CD4-positive, alpha-beta memory T cell (primary cell): ENCODE results near the gene TAGLN2. TPM values are rescaled to one million over a fixed set of nuclear protein-coding genes. Genes with fewer than 3 reads are reported as not detected.
"Not testable (repeated sequence)": the region's sequence is repeated elsewhere in the genome, so short reads cannot be mapped to it uniquely, and the experiment has no call there.

Source experiments
- CTCF ChIA-PET: fragments of 350-600 bp; sonication (Branson Sonifier 250); formaldehyde crosslinking; loops from one replicate; lab custom pipeline; 2021; ENCODE audit warnings: inconsistent platforms; ENCODE audit not compliant: partially characterized antibody; lab: Charles Lee
- POLR2A ChIA-PET: fragments of 350-600 bp; sonication (Branson Sonifier 250); formaldehyde crosslinking; loops from one replicate; lab custom pipeline; 2021; ENCODE audit not compliant: partially characterized antibody; lab: Charles Lee
- DNase-seq, 5 donors: peaks; one replicate each; pipeline versions ENCODE4 v3.0.0 to v3.0.0-alpha.2; 2020 to 2022; ENCODE audit warnings: mixed read lengths in 1 of 5
- H3K27ac ChIP-seq: one replicate; pipeline ENCODE4 v1.7.0; 2013; ENCODE audit warnings: low read depth, low read length
- H3K27me3 ChIP-seq: 2 replicates; pipeline ENCODE4 v1.7.0; 2013; ENCODE audit warnings: mild to moderate bottlenecking, low read length, moderate library complexity; ENCODE audit not compliant: insufficient read depth
- H3K36me3 ChIP-seq: 2 replicates; pipeline ENCODE4 v1.7.0; 2013; ENCODE audit warnings: mild to moderate bottlenecking, low read length, moderate library complexity; ENCODE audit not compliant: insufficient read depth
- H3K4me1 ChIP-seq: 2 replicates; pipeline ENCODE4 v1.7.0; 2013; ENCODE audit warnings: mild to moderate bottlenecking, low read length, moderate library complexity; ENCODE audit not compliant: insufficient read depth
- H3K4me3 ChIP-seq, 2 donors: one replicate each; pipeline ENCODE4 v1.7.0; 2013; ENCODE audit warnings: low read length in 2 of 2, mild to moderate bottlenecking in 1 of 2
- H3K9me3 ChIP-seq, 2 donors: one replicate each; pipeline ENCODE4 v1.7.0; 2013; ENCODE audit warnings: low read length in 2 of 2, control low read depth in 1 of 2; ENCODE audit not compliant: control insufficient read depth in 1 of 2
- H3K27ac Mint-ChIP-seq, 7 donors: one replicate each; pipeline ENCODE4 v1.8.0; 2020 to 2021; ENCODE audit warnings: mixed read lengths in 7 of 7, mild to moderate bottlenecking in 6 of 7, inconsistent platforms in 3 of 7, moderate library complexity in 3 of 7
- H3K27me3 Mint-ChIP-seq, 2 donors: one replicate each; pipeline ENCODE4 v1.8.0; 2020 to 2021; ENCODE audit warnings: mixed read lengths in 2 of 2
- H3K36me3 Mint-ChIP-seq, 2 donors: one replicate each; pipeline ENCODE4 v1.8.0; 2020 to 2021; ENCODE audit warnings: mixed read lengths in 2 of 2, inconsistent platforms in 1 of 2, mild to moderate bottlenecking in 1 of 2
- H3K4me1 Mint-ChIP-seq, 4 donors: one replicate each; pipeline ENCODE4 v1.8.0; 2020 to 2021; ENCODE audit warnings: mixed read lengths in 4 of 4, mild to moderate bottlenecking in 1 of 4
- H3K4me3 Mint-ChIP-seq, 8 donors: one replicate each; pipeline ENCODE4 v1.8.0; 2020 to 2021; ENCODE audit warnings: mixed read lengths in 8 of 8, mild to moderate bottlenecking in 7 of 8, moderate library complexity in 6 of 8, inconsistent platforms in 3 of 8
- H3K9me3 Mint-ChIP-seq, 8 donors: one replicate each; pipeline ENCODE4 v1.8.0; 2020 to 2021; ENCODE audit warnings: mixed read lengths in 8 of 8, mild to moderate bottlenecking in 5 of 8, inconsistent platforms in 3 of 8, moderate library complexity in 1 of 8
- intact Hi-C: fragments of 100-400 bp; cut with micrococcal nuclease; formaldehyde crosslinking; loops from one replicate; pipeline ENCODE4 v1.15.1; 2023
- polyA plus RNA-seq, 2 donors: library from polyadenylated mRNA; unstranded; fragments of 300-500 nt; fragmentation: Illumina TruSeq; gene quantifications; one replicate each; pipeline ENCODE4 v1.2.3, GENCODE V29; 2021
- total RNA-seq, 2 experiments: library from RNA; stranded (reverse); gene quantifications; one replicate each; pipeline ENCODE4 v1.2.3, GENCODE V29; 2021

Gene TAGLN2
- total and polyA plus RNA-seq, 4 experiments from 2014 or later, result 196 to 1,289 (median 611) TPM

DNA sequence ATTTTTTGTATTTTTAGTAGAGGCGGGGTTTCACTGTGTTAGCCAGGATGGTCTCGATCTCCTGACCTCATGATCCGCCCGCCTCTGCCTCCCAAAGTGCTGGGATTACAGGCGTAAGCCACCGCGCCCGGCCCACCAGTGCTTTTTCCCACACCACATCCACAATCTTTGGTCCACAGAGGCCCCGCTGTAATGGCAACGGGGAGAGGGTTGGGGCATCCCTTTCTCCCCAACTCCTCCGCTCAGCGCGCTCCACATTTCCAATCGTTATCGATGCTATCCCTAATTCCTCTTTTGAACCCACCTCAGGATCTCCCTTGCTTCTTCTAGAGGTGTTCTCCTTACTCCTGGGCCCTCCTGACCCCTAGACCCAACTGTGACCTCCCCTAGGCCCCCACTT, 25.7 kb downstream of the TAGLN2 start:
- H3K27ac ChIP-seq, H3K4me1 ChIP-seq, intact Hi-C loops, H3K4me3 Mint-ChIP-seq, H3K9me3 Mint-ChIP-seq, H3K4me3 ChIP-seq, H3K27me3 Mint-ChIP-seq, H3K27me3 ChIP-seq, H3K36me3 ChIP-seq, DNase-seq, H3K9me3 ChIP-seq, POLR2A ChIA-PET, H3K36me3 Mint-ChIP-seq, H3K4me1 Mint-ChIP-seq: not testable (repeated sequence)
- peak overlapping the region in 1 of 7 donors; percentile 15 for H3K27ac Mint-ChIP-seq
- CTCF ChIA-PET, result interaction anchor here (0.7 kb wide), 1 partner anchor 186 kb away, joined by 4 read pairs; no protein-coding TSS in a partner anchor

DNA sequence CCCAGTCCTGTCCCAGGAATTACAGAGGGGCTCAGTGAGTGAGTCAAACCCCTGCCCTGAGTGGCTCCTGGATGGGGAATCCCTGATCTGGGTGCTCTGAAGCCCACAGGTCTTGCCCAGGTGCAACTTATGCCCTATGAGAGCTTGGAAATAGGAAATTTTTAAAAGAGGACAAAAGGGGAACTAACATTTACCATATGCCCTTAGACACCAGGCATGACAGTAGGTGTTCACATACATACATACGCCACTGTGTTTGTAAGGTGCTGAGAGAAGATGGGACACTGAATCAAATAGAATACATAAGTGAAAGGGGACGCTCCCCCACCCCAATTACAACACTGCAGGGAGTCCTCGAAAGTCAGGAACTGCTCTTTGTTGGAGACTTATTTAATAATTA, 26.8 kb downstream of the TAGLN2 start:
- H3K4me1 Mint-ChIP-seq, result peaks cover 0 to 6% (median under 1%) of the 10 kb centered on the region in 4 donors
- Histone ChIP-seq H3K9me3 (no peaks in the 10 kb centered on the region), H3K27me3 (no peaks in the 10 kb centered on the region), H3K36me3 (no peaks in the 10 kb centered on the region), H3K4me3 (no peak overlapping the region), H3K4me1 (no peaks in the 10 kb centered on the region), H3K27ac (no peak overlapping the region)
- H3K4me3 Mint-ChIP-seq, result no peak overlapping the region
- H3K9me3 Mint-ChIP-seq, result peaks cover 0 to 2% (median 0%) of the 10 kb centered on the region in 8 donors
- intact Hi-C loops, result no loop called here
- no peak for DNase-seq
- CTCF ChIA-PET, result no interaction called here
- peak overlapping the region in 2 of 7 donors; percentile 22 to 38 for H3K27ac Mint-ChIP-seq
- peaks cover 0 to 2% of the 10 kb centered on the region in 2 donors for H3K27me3 Mint-ChIP-seq
- H3K36me3 Mint-ChIP-seq, result no peaks in the 10 kb centered on the region
- POLR2A ChIA-PET, result no interaction called here

DNA sequence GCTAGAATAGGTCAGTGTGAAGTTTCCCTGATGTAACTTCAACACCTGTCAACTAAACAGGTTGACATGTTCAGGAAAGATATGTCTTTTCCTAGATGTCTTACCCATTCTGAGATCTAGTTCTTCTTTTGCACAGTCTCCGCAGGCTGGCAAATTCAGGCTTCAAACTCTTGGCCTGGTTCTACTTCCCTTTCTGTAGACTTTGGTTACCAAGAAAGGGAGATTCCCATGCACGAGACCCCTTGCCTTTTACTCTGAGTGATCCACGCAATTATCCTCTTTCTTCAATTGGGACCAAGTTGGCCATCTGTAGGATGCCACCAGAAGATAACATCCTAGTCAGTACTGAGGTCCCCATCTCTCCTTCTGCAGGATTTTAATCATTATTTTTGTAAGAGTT, 27.3 kb downstream of the TAGLN2 start:
- Mint-ChIP-seq H3K4me3 (no peak overlapping the region), H3K27ac (peak overlapping the region in 1 of 7 donors; percentile 2), H3K36me3 (no peaks in the 10 kb centered on the region), H3K4me1 (peaks cover 0 to 6% (median under 1%) of the 10 kb centered on the region in 4 donors), H3K9me3 (no peaks in the 10 kb centered on the region), H3K27me3 (peaks cover 0 to 2% of the 10 kb centered on the region in 2 donors)
- no peaks in the 10 kb centered on the region for H3K9me3 ChIP-seq
- H3K4me1 ChIP-seq, result no peaks in the 10 kb centered on the region
- DNase-seq, result no peak
- H3K36me3 ChIP-seq, result no peaks in the 10 kb centered on the region
- no peaks in the 10 kb centered on the region for H3K27me3 ChIP-seq
- CTCF ChIA-PET, result interaction anchor here (13.8 kb wide), 1 partner anchor 99 kb away, joined by 571 read pairs; the partner anchor contains the start of gene FCRL6
- no peak overlapping the region for H3K27ac ChIP-seq
- POLR2A ChIA-PET, result no interaction called here
- H3K4me3 ChIP-seq, result no peak overlapping the region
- intact Hi-C loops, result no loop called here

DNA sequence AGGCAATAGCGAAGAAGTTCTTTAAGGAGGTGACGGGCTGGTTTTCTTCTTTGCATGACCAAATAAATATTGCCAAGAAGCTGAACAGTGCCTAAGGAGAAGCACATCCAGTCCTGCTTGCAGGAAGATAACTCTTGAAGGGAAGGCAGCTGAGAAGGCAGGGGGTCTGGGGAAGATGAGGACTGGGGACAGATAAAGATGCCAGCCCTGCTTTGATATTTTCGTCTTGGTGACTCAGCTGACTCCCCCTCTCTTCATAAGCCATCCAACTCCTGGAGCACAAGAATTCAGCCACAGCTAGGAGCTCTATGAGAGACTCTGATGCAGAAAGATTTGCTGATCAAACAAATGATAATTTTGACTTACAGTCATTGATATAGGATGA, 28.8 kb downstream of the TAGLN2 start:
- intact Hi-C loops, result no loop called here
- H3K4me3 ChIP-seq, result no peak overlapping the region
- Mint-ChIP-seq H3K4me1 (peaks cover 4 to 9% (median 5%) of the 10 kb centered on the region in 4 donors), H3K27me3 (peaks cover 0 to 2% of the 10 kb centered on the region in 2 donors), H3K36me3 (no peaks in the 10 kb centered on the region), H3K9me3 (no peaks in the 10 kb centered on the region), H3K4me3 (no peak overlapping the region), H3K27ac (peak overlapping the region in 1 of 7 donors; percentile 50)
- no peaks in the 10 kb centered on the region for H3K4me1 ChIP-seq
- DNase-seq, result no peak
- no peaks in the 10 kb centered on the region for H3K27me3 ChIP-seq
- H3K36me3 ChIP-seq, result no peaks in the 10 kb centered on the region
- POLR2A ChIA-PET, result interaction anchor here (1.4 kb wide), 1 partner anchor 27 kb away, joined by 4 read pairs; no protein-coding TSS in a partner anchor
- CTCF ChIA-PET, result interaction anchor here (9.5 to 13.8 kb wide), 2 partner anchors 97 to 111 kb away, joined by 116 to 571 read pairs; partner anchors contain the start of genes DUSP23 and FCRL6
- no peaks in the 10 kb centered on the region for H3K9me3 ChIP-seq
- H3K27ac ChIP-seq, result no peak overlapping the region

DNA sequence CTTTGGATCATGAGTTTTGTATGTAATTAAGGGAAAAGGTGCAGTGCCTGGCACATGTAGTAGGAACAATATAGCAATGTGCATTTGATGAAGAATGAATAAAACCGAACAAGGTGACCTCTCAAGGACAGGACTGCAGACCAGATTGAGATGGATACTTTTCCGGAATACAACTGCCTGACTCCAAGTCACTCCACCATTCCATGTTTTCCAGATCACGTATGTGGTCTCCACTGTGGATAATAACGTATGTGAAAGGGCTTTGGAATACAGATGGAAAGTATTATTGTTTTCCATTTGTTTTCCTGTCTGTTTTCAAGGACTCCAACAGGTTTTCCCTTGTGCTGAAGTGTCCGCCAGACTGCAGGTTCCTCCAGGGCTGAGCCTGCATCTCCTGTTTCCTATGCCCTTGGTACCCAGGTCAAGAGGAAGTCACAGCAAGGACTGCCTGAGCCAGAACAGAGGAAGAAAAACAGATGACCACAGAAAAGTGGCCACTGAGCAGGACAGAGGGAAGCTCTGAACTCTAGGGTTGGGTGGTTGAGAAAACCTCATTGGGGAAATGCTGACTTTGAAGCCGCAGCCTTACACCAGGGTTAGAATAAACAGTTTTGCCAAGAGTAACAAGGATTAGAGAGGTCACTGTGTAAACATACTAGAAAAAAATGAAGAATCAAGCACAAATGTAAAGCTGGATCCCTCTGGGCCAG, 29.3 kb downstream of the TAGLN2 start:
- H3K36me3 Mint-ChIP-seq, result no peaks in the 10 kb centered on the region
- peak overlapping the region in 1 of 7 donors; percentile 24 for H3K27ac Mint-ChIP-seq
- Histone ChIP-seq H3K4me3 (no peak overlapping the region), H3K27me3 (no peaks in the 10 kb centered on the region), H3K9me3 (no peaks in the 10 kb centered on the region), H3K27ac (no peak overlapping the region), H3K4me1 (peaks cover 5% of the 10 kb centered on the region), H3K36me3 (no peaks in the 10 kb centered on the region)
- peaks cover 4 to 13% (median 7%) of the 10 kb centered on the region in 4 donors for H3K4me1 Mint-ChIP-seq
- ChIA-PET POLR2A (interaction anchor here (1.4 to 2.2 kb wide), 2 partner anchors 28 kb away, joined by 4 to 14 read pairs; partner anchors contain the start of gene TAGLN2), CTCF (interaction anchor here (7.3 to 13.8 kb wide), 3 partner anchors 97 to 112 kb away, joined by 73 to 571 read pairs (median 116); partner anchors contain the start of genes DUSP23 and FCRL6)
- no peak overlapping the region for H3K4me3 Mint-ChIP-seq
- no peaks in the 10 kb centered on the region for H3K9me3 Mint-ChIP-seq
- H3K27me3 Mint-ChIP-seq, result peaks cover 0 to 2% of the 10 kb centered on the region in 2 donors
- DNase-seq, result no peak
- intact Hi-C loops, result no loop called here

DNA sequence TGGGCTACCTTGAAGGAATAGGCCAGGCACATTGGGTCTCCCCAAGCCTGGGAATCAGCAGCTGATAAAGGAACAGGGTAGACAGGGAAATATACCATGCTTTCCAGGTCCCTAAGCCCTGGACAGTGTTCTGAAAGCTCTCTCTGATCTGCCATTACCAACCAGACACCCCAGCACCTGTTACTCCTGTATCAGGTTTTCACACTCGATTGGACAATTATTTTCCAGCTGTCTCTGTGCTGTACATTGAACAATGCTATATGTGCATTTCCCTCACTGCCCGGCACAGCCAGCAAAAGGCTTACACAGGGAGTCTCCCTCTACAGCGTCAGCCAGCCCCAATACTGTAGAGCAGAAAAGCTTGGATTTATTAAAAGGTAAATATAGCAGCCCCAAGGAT, 30.0 kb downstream of the TAGLN2 start:
- POLR2A ChIA-PET, result interaction anchor here (2.2 kb wide), 1 partner anchor 29 kb away, joined by 14 read pairs; the partner anchor contains the start of gene TAGLN2
- H3K9me3 ChIP-seq, result no peaks in the 10 kb centered on the region
- no peaks in the 10 kb centered on the region for H3K36me3 Mint-ChIP-seq
- H3K36me3 ChIP-seq, result no peaks in the 10 kb centered on the region
- H3K4me1 Mint-ChIP-seq, result peaks cover 6 to 8% (median 7%) of the 10 kb centered on the region in 4 donors
- H3K9me3 Mint-ChIP-seq, result no peaks in the 10 kb centered on the region
- DNase-seq, result no peak
- CTCF ChIA-PET, result interaction anchor here (0.5 to 13.8 kb wide), 4 partner anchors 96 to 459 kb away, joined by 4 to 571 read pairs (median 94); partner anchors contain the start of genes DUSP23 and FCRL6
- H3K27ac Mint-ChIP-seq, result peak overlapping the region in 1 of 7 donors; percentile 63
- peaks cover 7% of the 10 kb centered on the region for H3K4me1 ChIP-seq
- no peaks in the 10 kb centered on the region for H3K27me3 Mint-ChIP-seq
- H3K27me3 ChIP-seq, result no peaks in the 10 kb centered on the region
- no peak overlapping the region for H3K4me3 ChIP-seq
- intact Hi-C loops, result no loop called here
- no peak overlapping the region for H3K27ac ChIP-seq
- H3K4me3 Mint-ChIP-seq, result no peak overlapping the region

DNA sequence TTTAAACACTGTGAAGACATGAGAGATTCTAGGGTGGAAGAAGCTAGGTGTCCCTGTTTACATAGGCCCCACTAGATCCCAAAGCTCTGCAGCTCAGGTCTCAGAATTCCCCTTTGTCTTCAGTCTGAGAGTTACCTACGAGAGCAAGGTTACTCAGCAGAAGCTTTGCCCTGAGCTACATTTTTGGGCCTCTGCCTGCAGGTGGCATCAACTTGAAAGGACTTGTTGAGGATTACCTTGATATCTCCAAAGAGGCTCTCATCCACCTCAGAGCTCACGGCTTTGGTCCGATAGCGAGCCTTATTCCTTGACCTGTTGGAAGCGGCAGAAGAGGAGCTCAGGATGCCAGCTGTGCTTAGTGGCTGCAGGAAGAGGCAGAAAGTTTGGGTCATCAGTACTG, 32.4 kb downstream of the TAGLN2 start:
- peaks cover 17% of the 10 kb centered on the region for H3K4me1 ChIP-seq
- H3K9me3 ChIP-seq, result no peaks in the 10 kb centered on the region
- H3K4me3 ChIP-seq, result no peak overlapping the region
- DNase-seq, result no peak
- no peak overlapping the region for H3K4me3 Mint-ChIP-seq
- peaks cover 13 to 22% (median 17%) of the 10 kb centered on the region in 4 donors for H3K4me1 Mint-ChIP-seq
- no peaks in the 10 kb centered on the region for H3K27me3 Mint-ChIP-seq
- H3K36me3 ChIP-seq, result no peaks in the 10 kb centered on the region
- CTCF ChIA-PET, result interaction anchor here (0.7 to 13.8 kb wide), 34 partner anchors 8 to 759 kb away, joined by 3 to 571 read pairs (median 6); partner anchors contain the start of genes DUSP23, FCRL6, IGSF9 and TAGLN2
- H3K36me3 Mint-ChIP-seq, result no peaks in the 10 kb centered on the region
- POLR2A ChIA-PET, result interaction anchor here (1.3 to 5.3 kb wide), 5 partner anchors 31 to 112 kb away, joined by 3 to 62 read pairs (median 14); partner anchors contain the start of genes DUSP23, SLAMF8 and TAGLN2
- no peaks in the 10 kb centered on the region for H3K9me3 Mint-ChIP-seq
- no peaks in the 10 kb centered on the region for H3K27me3 ChIP-seq
- no peak overlapping the region for H3K27ac ChIP-seq
- intact Hi-C loops, result loop anchor here (2.0 to 5.0 kb wide), 2 partner anchors 41 to 52 kb away; partner anchors contain the start of gene IGSF9
- H3K27ac Mint-ChIP-seq, result peak overlapping the region in 2 of 7 donors; percentile 2 to 11
